Measurements from ENCODE around the gene SH3PXD2A. TPM values are rescaled to one million over a fixed set of nuclear protein-coding genes. Genes with fewer than 3 reads are reported as not detected.

The SH3PXD2A gene
- total RNA-seq, 1 donor from 2014 or later = 2.3 TPM

GRCh38 chr10:103550229-103550628, 305.1 kb downstream of the SH3PXD2A start:
- Mint-ChIP-seq H3K9me3 (no peaks in the 10 kb centered on the region), H3K36me3 (no peaks in the 10 kb centered on the region), H3K4me3 (no peak overlapping the region), H3K27ac (peak overlapping the region; percentile 65), H3K4me1 (peaks cover 24% of the 10 kb centered on the region), H3K27me3 (ENCODE audit: insufficient read depth, low read depth) (peaks cover 14% of the 10 kb centered on the region)
- no peaks in the 10 kb centered on the region for H3K79me2 ChIP-seq (ENCODE audit: low read depth)
- H3K4me1 ChIP-seq = peaks cover 9% of the 10 kb centered on the region
- no peak for DNase-seq (ENCODE audit: low spot score)
- no peak overlapping the region for H2AFZ ChIP-seq (replicated peaks)
- TF ChIP-seq EZH2phosphoT487 (IDR thresholded peaks at IDR 0.05) = no peak
- no peak for TF ChIP-seq CTCF (IDR thresholded peaks at IDR 0.05)
- TF ChIP-seq EZH2 (IDR thresholded peaks at IDR 0.05) = no peak
- H3K4me2 ChIP-seq = no peak overlapping the region
- no peaks in the 10 kb centered on the region for H4K20me1 ChIP-seq (ENCODE audit: low read depth)
- no peaks in the 10 kb centered on the region for H3K36me3 ChIP-seq
- no peak overlapping the region for H3K4me3 ChIP-seq
- peaks cover 13% of the 10 kb centered on the region for H3K27me3 ChIP-seq
- no peak overlapping the region for H3K9ac ChIP-seq
- no peak overlapping the region for H3K27ac ChIP-seq
- peaks cover 5% of the 10 kb centered on the region for H3F3A ChIP-seq (ENCODE audit: low read depth)
- H3K9me3 ChIP-seq (ENCODE audit: low read depth) = no peaks in the 10 kb centered on the region

- Histone ChIP-seq H3K79me2 (ENCODE audit: low read depth) (no peaks in the 10 kb centered on the region), H3K4me3 (no peak overlapping the region), H4K20me1 (ENCODE audit: low read depth) (no peaks in the 10 kb centered on the region), H3F3A (ENCODE audit: low read depth) (no peaks in the 10 kb centered on the region), H3K4me1 (peaks cover 8% of the 10 kb centered on the region), H3K36me3 (no peaks in the 10 kb centered on the region), H3K9ac (no peak overlapping the region), H3K27me3 (peaks cover 4% of the 10 kb centered on the region), H2AFZ (replicated peaks) (no peak overlapping the region), H3K4me2 (no peak overlapping the region), H3K9me3 (ENCODE audit: low read depth) (no peaks in the 10 kb centered on the region), H3K27ac (no peak overlapping the region)
- no peak for TF ChIP-seq CTCF (IDR thresholded peaks at IDR 0.05)
- no peak for TF ChIP-seq EZH2phosphoT487 (IDR thresholded peaks at IDR 0.05)
- TF ChIP-seq EZH2 (IDR thresholded peaks at IDR 0.05) = no peak
- no peak overlapping the region for H3K4me3 Mint-ChIP-seq
- peaks cover 10% of the 10 kb centered on the region for H3K27me3 Mint-ChIP-seq (ENCODE audit: insufficient read depth, low read depth)
- H3K36me3 Mint-ChIP-seq = no peaks in the 10 kb centered on the region
- no peaks in the 10 kb centered on the region for H3K9me3 Mint-ChIP-seq
- no peak overlapping the region for H3K27ac Mint-ChIP-seq
- H3K4me1 Mint-ChIP-seq = peaks cover 23% of the 10 kb centered on the region
- no peak for DNase-seq (ENCODE audit: low spot score)
These were observed 306.1 kb downstream of the SH3PXD2A start for GRCh38 chr10:103549349-103549685.

- Histone ChIP-seq H3K4me2 (no peak overlapping the region), H3K9ac (no peak overlapping the region), H3K4me3 (no peak overlapping the region), H3K4me1 (peaks cover 8% of the 10 kb centered on the region), H3K36me3 (no peaks in the 10 kb centered on the region), H3K27me3 (no peaks in the 10 kb centered on the region), H3K79me2 (ENCODE audit: low read depth) (no peaks in the 10 kb centered on the region), H3F3A (ENCODE audit: low read depth) (no peaks in the 10 kb centered on the region), H3K9me3 (ENCODE audit: low read depth) (no peaks in the 10 kb centered on the region), H2AFZ (replicated peaks) (no peak overlapping the region), H3K27ac (no peak overlapping the region), H4K20me1 (ENCODE audit: low read depth) (no peaks in the 10 kb centered on the region)
- no peak overlapping the region for H3K27ac Mint-ChIP-seq
- TF ChIP-seq EZH2phosphoT487 (IDR thresholded peaks at IDR 0.05) = no peak
- TF ChIP-seq CTCF (IDR thresholded peaks at IDR 0.05) = no peak
- TF ChIP-seq EZH2 (IDR thresholded peaks at IDR 0.05) = no peak
- no peak overlapping the region for H3K4me3 Mint-ChIP-seq
- no peak for DNase-seq (ENCODE audit: low spot score)
- no peaks in the 10 kb centered on the region for H3K36me3 Mint-ChIP-seq
- H3K27me3 Mint-ChIP-seq (ENCODE audit: insufficient read depth, low read depth) = peaks cover 8% of the 10 kb centered on the region
- no peaks in the 10 kb centered on the region for H3K9me3 Mint-ChIP-seq
- H3K4me1 Mint-ChIP-seq = peaks cover 24% of the 10 kb centered on the region
These were observed 306.6 kb downstream of the SH3PXD2A start for GRCh38 chr10:103548581-103549348.

All from neural progenitor cell (in vitro differentiated cells).